CD1c-positive myeloid dendritic cell (primary cell): ENCODE data around the gene LFNG.
A peak's percentile ranks its signal among the peaks of the same experiment; 100 is the strongest.
"Not testable (repeated sequence)": the region's sequence is repeated elsewhere in the genome, so short reads cannot be mapped to it uniquely, and the experiment has no call there.

Source experiments
- DNase-seq: peaks from one replicate; pipeline ENCODE4 v3.0.0-alpha.2; 2016; ENCODE audit errors: extremely low spot score

LFNG gene

DNA sequence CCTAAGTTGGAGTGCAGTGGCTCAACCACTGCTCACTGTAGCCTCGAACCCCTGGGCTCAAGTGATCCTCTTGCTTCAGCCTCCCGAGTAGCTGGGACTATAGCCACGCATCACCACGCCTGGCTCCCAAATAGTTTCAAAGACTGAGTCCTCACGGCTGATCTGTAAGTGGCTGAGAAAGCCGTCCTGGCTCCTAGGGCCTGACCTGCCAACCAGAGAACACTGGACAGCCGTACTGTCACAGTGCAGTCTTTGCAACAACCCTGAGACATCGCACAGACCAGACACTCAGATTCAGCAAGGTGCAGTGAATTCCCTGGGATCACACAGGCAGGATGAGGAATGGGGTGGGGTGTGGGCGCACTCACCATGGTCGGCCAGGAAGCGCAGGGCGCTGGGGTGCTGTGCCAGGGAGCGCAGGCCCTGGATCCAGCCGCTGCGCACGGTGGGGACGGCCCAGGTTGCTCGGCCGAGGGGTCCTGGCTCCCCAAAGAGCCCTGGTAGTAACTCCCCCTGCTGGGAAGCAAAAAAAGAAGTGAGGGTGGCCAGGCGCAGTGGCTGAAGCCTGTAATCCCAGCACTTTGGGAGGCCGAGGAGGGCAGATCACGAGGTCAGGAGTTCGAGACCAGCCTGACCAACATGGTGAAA is 25.1 kb downstream of the LFNG start:
- no peak for DNase-seq

- DNase-seq: no peak
Measured at GRCh38 chr7:2545746-2546425, 26.3 kb downstream of the LFNG start.

DNA sequence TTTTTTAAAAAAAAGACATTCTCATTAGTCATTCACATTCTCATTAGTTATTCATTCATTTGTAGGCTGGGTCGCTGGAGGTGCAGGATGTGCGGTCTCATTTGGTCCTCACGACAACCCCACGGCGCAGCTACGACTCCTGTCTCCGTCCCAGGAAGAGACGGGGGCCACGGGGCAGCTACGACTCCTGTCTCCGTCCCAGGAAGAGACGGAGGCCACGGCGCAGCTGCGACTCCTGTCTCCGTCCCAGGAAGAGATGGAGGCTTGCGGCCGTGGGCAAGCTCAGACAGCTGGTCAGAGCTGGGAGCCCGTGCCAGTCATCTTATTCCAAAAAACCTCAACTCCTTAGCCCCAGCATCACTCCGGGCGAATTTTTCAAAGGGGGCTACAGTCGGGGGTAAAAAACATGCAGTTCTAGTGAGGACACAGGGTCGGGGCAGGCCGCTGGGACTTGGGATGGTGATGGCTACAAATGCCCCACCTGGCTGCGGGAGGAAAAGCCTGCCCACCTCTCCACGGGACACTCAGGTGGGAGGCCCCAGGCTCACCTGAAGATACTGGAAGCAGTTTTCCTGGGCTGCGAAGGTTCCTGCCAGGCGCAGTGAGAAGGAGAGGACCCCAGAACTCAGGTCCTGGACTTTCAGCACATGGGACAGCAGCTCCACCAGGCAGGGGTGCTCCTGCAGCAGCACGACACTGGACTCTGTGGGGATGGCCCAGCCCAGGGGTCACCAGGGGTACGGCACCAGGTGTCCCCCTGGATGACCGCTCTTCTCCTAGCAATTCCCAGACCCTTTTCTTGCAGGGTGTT is 27.4 kb downstream of the LFNG start:
- DNase-seq: no peak

GRCh38 chr7:2551418-2551817 is 31.8 kb downstream of the LFNG start:
- no peak for DNase-seq

DNA sequence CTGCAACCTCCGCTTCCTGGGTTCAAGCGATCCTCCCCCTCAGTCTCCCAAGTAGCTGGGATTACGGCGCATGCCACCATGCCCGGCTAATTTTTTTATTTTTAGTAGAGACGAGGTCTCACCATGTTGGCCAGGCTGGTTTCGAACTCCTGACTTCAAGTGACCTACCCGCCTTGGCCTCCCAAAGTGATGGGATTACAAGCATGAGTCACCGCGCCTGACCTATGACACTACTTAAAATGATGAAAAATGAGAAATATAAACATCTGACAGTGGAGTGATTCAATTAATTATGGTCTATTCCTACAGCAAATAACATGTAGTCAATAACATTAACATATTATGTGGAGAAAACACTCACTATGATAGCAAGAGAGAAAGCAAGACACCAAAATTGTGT is 33.5 kb downstream of the LFNG start:
- no peak for DNase-seq

DNA sequence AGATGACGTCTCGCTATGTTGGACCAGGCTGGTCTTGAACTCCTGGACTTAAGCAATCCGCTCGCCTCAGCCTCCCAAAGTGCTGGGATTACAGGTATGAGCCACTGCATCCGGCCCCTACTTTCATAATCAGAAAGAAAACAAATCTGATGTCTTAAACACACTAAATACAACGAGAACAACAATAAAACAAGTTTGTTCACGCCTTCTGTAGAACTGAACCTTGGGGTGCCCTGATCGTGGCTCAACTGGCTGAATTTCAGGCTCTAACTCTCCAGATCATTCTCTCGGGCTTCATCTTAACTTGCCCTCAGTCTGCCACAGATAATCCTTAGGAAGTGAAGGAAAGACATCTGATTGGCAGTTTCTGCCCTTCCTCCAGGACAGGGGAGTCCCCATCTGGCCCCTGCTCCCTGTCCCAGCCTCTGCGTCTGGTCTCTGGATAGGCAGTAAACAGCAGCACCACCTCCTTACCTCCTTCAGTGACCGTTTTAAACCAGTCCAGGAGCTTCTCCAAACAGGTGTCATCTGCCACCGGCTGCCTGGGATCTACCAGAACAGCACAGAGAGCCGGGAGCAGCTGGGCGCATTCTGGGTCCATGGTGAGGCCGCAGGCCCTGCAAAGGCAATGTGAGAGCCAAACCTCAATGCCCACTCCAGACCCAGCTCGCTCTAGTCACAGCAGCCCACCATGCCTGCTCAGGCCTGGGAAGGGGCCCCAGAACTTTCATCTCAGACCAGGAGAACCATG is 34.4 kb downstream of the LFNG start:
- no peak for DNase-seq

DNA sequence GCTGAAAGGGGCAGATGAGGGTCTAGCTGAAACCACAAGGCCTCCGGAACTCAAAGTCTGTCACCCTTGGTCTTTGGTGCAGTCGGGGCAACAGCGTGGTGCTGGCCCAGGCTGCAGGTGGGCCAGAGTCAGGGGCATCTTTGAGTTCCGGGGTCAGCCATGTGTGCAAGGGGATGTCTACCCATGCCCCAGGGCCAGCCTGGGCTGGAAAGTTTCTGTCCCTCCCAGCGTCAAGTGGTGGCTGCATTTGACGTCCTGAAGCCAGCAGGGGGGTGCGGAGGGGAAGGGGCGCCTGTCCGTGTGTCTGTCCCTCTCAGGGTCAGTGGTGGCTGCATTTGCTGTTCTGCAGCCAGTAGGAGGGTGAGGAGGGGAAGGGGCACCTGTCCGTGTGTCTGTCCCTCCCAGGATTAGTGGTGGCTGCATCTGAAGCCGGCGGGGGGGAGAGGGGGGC is 35.1 kb downstream of the LFNG start:
- DNase-seq: no peak

GRCh38 chr7:2555121-2556052 is 35.8 kb downstream of the LFNG start, which contains the start of gene BRAT1:
TSS of gene BRAT1 (minus strand) at chr7:2555524. CDS start at chr7:2554431, 1,093 bp downstream.
- peak; percentile 95 for DNase-seq

DNA sequence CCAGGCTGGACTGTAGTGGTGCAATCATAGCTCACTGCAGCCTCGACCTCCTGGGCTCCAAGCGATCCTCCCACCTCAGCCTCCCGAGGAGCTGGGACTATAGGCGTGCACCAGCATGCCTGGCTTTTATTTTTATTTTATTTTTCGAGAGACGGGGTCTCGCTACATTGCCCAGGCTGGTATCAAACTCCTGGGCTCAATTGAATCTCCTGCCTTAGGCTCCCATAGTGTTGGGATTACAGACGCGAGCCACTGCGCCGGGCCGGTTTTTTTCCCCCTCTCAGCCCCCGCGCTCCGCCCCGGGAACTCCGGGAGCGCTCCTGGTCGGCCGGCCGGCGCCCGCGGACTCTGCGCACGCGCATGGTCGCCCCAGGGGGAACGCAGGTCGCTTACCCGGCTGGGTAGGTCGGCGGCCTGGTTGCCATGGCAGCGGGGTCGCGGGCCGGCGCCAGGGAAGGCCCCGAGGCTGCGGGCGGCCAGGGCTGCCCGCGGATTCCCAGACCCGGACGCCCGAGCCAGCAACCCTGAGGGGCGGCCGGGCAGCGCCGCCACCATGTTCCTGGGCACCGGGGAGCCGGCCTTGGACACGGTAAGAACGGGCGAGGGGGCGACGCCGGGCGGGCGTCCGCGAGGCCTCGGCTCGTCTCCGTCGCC is 39.2 kb downstream of the LFNG start, which contains the start of gene IQCE:
IQCE (plus strand) TSS at position 351 of the 654 bp plus-strand sequence; CDS start at position 554, 203 bp downstream.
- peak; percentile 94 for DNase-seq

- peak; percentile 28 for DNase-seq
Measured at GRCh38 chr7:2559283-2559950, 39.8 kb downstream of the LFNG start.

GRCh38 chr7:2563955-2564354 is 44.4 kb downstream of the LFNG start:
- not testable (repeated sequence) for DNase-seq

DNA sequence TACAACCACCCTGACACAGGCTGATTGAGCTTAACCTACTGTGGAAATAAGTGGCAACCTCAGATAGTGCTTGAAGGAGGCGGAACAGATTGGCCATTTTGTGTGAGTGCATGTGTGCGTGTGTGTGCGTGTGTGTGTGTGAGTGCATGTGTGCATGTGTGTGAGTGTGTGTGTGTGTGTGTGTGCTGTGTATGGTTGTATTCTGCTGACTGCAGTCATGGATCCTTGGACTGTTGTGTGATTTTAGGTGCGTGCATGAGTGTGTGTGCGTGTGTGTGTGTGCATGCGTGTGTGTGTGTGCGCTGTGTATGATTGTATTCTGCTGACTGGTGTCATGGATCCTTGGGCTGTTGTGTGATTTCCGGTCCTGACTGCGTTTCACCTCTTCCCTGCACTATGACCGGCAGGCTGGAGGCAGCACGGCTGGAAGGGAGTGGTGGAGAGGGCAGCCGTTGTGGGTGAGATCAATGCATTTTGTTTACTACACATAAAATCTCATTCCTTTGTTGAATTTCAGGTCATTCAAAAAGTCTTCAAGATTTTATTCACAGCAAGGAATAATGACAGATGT is 45.5 kb downstream of the LFNG start:
- DNase-seq: no peak

GRCh38 chr7:2566348-2566889 is 46.8 kb downstream of the LFNG start:
- no peak for DNase-seq

DNA sequence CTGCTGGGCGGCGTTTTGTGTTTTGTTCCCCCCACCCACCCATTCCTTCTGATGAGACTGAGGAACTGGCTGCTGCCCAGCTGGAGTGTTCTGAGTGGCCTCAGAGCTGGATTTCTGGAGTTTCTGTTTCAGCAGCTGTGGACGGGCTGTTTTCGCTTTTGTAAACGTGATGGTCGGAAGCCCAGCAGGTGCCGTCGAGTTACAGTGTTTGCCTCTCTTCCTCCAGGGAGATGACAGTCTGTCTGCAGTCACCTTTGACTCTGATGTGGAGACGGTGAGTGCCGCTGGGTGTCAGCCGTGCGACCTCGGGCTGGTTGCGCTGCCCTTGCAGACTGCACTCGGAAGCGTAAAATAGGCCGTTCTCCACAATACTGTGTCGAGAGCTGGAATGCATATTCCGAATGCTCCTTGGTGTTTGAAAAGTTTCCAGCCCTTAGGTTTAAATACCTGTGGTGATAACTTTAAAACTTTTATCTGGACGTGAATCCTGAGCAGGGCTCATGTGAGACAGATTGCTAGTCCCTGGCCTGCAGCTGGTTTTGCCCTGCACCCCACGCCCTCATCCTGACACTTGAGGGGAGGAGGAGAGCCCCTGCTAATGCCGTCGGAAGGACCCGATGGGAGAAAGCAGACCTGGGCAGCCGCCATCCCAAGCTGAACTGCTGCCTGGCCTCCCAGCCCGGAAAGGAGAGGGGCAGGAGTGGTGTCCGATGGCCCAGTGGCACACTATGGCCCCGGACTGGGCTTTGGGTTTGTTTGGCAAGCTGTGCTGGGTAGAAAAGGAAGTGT is 47.5 kb downstream of the LFNG start:
- DNase-seq: peak; percentile 11

- peak; percentile 26 for DNase-seq
Measured at GRCh38 chr7:2567679-2568278, 48.2 kb downstream of the LFNG start.

GRCh38 chr7:2568521-2569223 is 49.1 kb downstream of the LFNG start:
- no peak for DNase-seq

DNA sequence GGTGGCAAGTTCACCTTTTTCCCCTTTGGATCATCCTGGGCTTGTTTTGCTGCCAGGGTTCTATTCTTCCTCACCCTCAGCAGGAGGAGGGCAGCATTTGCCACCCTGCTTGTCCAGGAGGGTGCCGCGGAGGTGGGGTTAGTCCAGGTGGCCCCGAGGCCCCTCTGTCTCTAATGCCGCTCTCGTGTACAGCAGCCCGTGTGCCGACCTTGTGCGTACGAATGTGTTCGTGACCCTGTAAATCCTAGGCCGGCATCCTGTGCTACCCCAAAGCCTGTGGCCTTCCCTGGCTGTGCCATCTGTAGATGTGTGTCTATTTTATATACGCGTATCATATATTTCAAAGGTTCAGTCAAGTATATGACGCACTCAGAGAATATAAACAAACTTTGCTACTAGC is 49.8 kb downstream of the LFNG start:
- no peak for DNase-seq
